GM13976 (cell line): ENCODE data around the gene SLC17A1.

Experiments
- DNase-seq: peaks from one replicate; pipeline ENCODE4 v3.0.0; 2012; ENCODE audit warnings: low spot score
- CTCF ChIP-seq: IDR thresholded peaks from 2 replicates; pipeline ENCODE4 v1.5.1; 2012; ENCODE audit warnings: borderline replicate concordance, mild to moderate bottlenecking; ENCODE audit not compliant: insufficient read depth; ENCODE audit errors: extremely low read depth, missing control alignments, control extremely low read depth
- in situ Hi-C: fragments of 300-500 bp; cut with MboI; formaldehyde crosslinking; loops from one replicate; pipeline ENCODE4 v1.12.0; 2022; ENCODE audit warnings: low sequenced_read_pairs, mixed read lengths, inconsistent platforms; ENCODE audit not compliant: unreplicated experiment

The SLC17A1 gene

GRCh38 chr6:25831532-25832306 lies at the start of gene SLC17A1:
Gene SLC17A1 (minus strand): TSS chr6:25832052. CDS start chr6:25830557, 1,495 bp downstream.
- DNase-seq, result no peak
- no peak for TF ChIP-seq CTCF
- in situ Hi-C loops, result no loop called here

GRCh38 chr6:25880601-25881000 lies 48.7 kb upstream of the SLC17A1 start:
- no peak for TF ChIP-seq CTCF
- in situ Hi-C loops, result no loop called here
- DNase-seq, result no peak

- in situ Hi-C loops, result no loop called here
- no peak for TF ChIP-seq CTCF
- DNase-seq, result no peak
These were observed 47.0 kb upstream of the SLC17A1 start for GRCh38 chr6:25878721-25879322.

- DNase-seq, result no peak
- in situ Hi-C loops, result no loop called here
- no peak for TF ChIP-seq CTCF
These were observed 44.2 kb upstream of the SLC17A1 start for GRCh38 chr6:25875926-25876602.

GRCh38 chr6:25875563-25875905 lies 43.7 kb upstream of the SLC17A1 start:
- in situ Hi-C loops, result no loop called here
- no peak for DNase-seq
- no peak for TF ChIP-seq CTCF

GRCh38 chr6:25874822-25875562 lies 43.1 kb upstream of the SLC17A1 start:
- in situ Hi-C loops, result no loop called here
- no peak for DNase-seq
- TF ChIP-seq CTCF, result no peak
